NCI-H510A (cell line): ENCODE measurements around the gene ASGR1.

Experiments used
- DNase-seq: peaks from one replicate; lab custom pipeline; 2025; lab: John Stamatoyannopoulos, UW

Gene ASGR1

GRCh38 chr17:7123844-7124243, 55.3 kb downstream of the ASGR1 start:
- DNase-seq: no peak
